Right atrium auricular region (tissue), 2 donors: ENCODE results near the gene MLXIPL. TPM values are rescaled to one million over a fixed set of nuclear protein-coding genes. Genes with fewer than 3 reads are reported as not detected.
A peak's percentile ranks its signal among the peaks of the same experiment; 100 is the strongest.
"Not testable (repeated sequence)": the region's sequence is repeated elsewhere in the genome, so short reads cannot be mapped to it uniquely, and the experiment has no call there.

Experiments
- DNase-seq: peaks from one replicate; pipeline ENCODE4 v3.0.0-alpha.2; 2019; ENCODE audit warnings: low spot score
- H3K27ac ChIP-seq, 2 donors: fragments of 200-600 bp; sonication (generic); 1 replicate in 1 of 2; 2 replicates in 1 of 2; pipeline ENCODE4 v1.5.1; 2016 to 2019
- H3K27me3 ChIP-seq, 2 donors: fragments of 200-600 bp; sonication (generic); one replicate each; pipeline versions ENCODE4 v1.5.1 to v1.6.0; 2017 to 2019
- H3K36me3 ChIP-seq: fragments of 200-600 bp; sonication (generic); one replicate; pipeline ENCODE4 v1.5.1; 2016
- H3K4me1 ChIP-seq, 2 donors: fragments of 200-600 bp; sonication (generic); one replicate each; pipeline versions ENCODE4 v1.5.1 to v1.6.0; 2017 to 2019
- H3K4me3 ChIP-seq, 2 donors: fragments of 200-600 bp; sonication (generic); 1 replicate in 1 of 2; 2 replicates in 1 of 2; pipeline ENCODE4 v1.5.1; 2017 to 2019; ENCODE audit warnings: mild to moderate bottlenecking in 1 of 2, moderate library complexity in 1 of 2
- H3K9me3 ChIP-seq, 2 donors: fragments of 200-600 bp; sonication (generic); one replicate each; pipeline ENCODE4 v1.5.1; 2019
- CTCF ChIP-seq, 2 donors: fragments of 200-600 bp; sonication (generic); IDR thresholded peaks; one replicate each; pipeline ENCODE4 v1.5.1; 2019; ENCODE audit warnings: antibody characterized with exemption in 2 of 2
- total RNA-seq, 2 donors: library from RNA; depleted of rRNA; stranded (reverse); fragments of >200 nt; gene quantifications; one replicate each; pipeline ENCODE4 v1.1.0, GENCODE V29; 2016

The MLXIPL gene
- total RNA-seq, 2 donors from 2014 or later = 0.41 to 1.3 TPM

- TF ChIP-seq CTCF (IDR thresholded peaks at IDR 0.05) = no peak
- no peaks in the 10 kb centered on the region for H3K9me3 ChIP-seq
- H3K27ac ChIP-seq = no peak overlapping the region
- H3K4me3 ChIP-seq = no peak overlapping the region
- no peak for DNase-seq
- no peaks in the 10 kb centered on the region for H3K36me3 ChIP-seq
- peaks cover 0 to 8% of the 10 kb centered on the region in 2 donors for H3K4me1 ChIP-seq
- H3K27me3 ChIP-seq = no peaks in the 10 kb centered on the region
Observed at GRCh38 chr7:73611017-73611555, 13.2 kb downstream of the MLXIPL start.

DNA sequence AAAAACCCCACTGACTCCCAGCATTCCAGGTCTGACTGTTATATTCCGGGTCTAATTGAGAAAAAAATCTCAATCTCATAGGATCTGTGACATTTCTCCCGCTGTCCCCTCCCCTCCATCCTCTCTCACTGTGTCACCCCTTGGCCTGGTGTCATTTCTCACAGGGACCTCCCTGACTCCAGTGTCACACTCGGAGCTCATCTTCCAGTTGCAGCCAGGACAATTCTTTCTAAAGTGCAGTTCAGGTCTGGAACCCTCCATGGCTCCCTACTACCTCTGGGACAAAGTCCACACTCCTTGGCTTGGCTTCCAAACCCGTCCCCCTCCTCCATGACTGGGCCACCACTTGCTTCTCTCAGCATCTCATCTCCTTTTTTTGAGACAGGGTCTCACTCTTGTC lies 14.2 kb downstream of the MLXIPL start:
- no peak for DNase-seq
- no peaks in the 10 kb centered on the region for H3K36me3 ChIP-seq
- H3K27me3 ChIP-seq = no peaks in the 10 kb centered on the region
- no peaks in the 10 kb centered on the region for H3K9me3 ChIP-seq
- H3K4me1 ChIP-seq = peaks cover 0 to 8% of the 10 kb centered on the region in 2 donors
- no peak overlapping the region for H3K27ac ChIP-seq
- H3K4me3 ChIP-seq = no peak overlapping the region
- no peak for TF ChIP-seq CTCF (IDR thresholded peaks at IDR 0.05)

DNA sequence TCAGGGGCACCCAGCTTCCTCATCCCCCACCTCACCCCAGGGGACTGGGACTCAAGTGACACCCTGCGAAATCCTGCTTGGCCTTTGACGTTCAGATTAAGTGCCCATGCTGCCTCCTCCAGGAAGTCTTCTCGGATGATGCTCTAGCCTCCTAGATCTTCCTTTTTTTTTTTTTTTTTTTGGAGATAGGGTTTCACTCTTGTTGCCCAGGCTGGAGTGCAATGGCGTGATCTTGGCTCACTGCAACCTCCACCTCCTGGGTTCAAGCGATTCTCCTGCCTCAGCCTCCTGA lies 16.7 kb downstream of the MLXIPL start:
- not testable (repeated sequence) for H3K36me3 ChIP-seq, H3K4me3 ChIP-seq, H3K27ac ChIP-seq, H3K9me3 ChIP-seq, H3K4me1 ChIP-seq, DNase-seq, H3K27me3 ChIP-seq

- no peaks in the 10 kb centered on the region for H3K27me3 ChIP-seq
- DNase-seq = no peak
Observed at GRCh38 chr7:73606801-73607691, 17.3 kb downstream of the MLXIPL start.

DNA sequence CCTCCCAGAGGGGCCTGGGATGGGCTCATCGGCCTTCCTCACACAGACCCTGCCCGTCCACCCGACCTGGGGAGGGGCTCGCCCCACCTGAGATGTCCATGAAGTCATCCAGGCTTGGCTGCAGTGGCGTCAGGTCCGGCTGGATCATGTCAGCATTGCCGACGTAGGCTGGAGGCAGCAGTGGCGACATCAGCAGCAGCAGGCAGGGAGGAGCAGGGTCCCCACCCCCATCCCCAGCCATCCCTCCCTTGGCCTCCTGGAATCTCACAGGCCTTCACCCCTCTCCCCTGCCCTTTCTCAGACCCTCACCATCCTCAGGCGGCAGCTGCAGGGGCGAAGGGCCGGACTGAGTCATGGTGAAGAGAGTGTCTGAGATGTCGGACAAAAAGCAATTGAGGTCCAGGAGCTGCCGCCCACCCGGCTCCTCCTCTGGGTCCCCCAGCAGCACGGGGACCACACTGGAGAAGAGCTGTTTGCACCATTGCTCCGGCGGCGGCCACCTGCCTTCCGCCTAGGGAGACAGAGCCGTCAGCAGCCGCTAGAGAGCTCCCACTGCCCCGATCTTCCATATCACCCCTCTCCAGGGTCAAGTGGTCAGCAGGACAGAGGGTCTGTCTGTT lies 18.6 kb downstream of the MLXIPL start:
- no peaks in the 10 kb centered on the region for H3K36me3 ChIP-seq
- peaks cover 0 to 8% of the 10 kb centered on the region in 2 donors for H3K4me1 ChIP-seq
- no peak overlapping the region for H3K27ac ChIP-seq
- no peak for DNase-seq
- H3K9me3 ChIP-seq = no peaks in the 10 kb centered on the region
- no peaks in the 10 kb centered on the region for H3K27me3 ChIP-seq
- H3K4me3 ChIP-seq = no peak overlapping the region
- no peak for TF ChIP-seq CTCF (IDR thresholded peaks at IDR 0.05)

More at GRCh38 chr7:73606801-73607691, 17.3 kb downstream of the MLXIPL start:
- H3K27ac ChIP-seq = no peak overlapping the region
- TF ChIP-seq CTCF (IDR thresholded peaks at IDR 0.05) = peak; percentile 91 to 98
- H3K36me3 ChIP-seq = no peaks in the 10 kb centered on the region
- peaks cover 0 to 8% of the 10 kb centered on the region in 2 donors for H3K4me1 ChIP-seq
- no peaks in the 10 kb centered on the region for H3K9me3 ChIP-seq
- H3K4me3 ChIP-seq = no peak overlapping the region
